Muscle of leg (tissue), 11 donors: ENCODE measurements around the gene LRRC28. TPM values are rescaled to one million over a fixed set of nuclear protein-coding genes. Genes with fewer than 3 reads are reported as not detected.
A peak's percentile ranks its signal among the peaks of the same experiment; 100 is the strongest.

Source experiments
- DNase-seq: peaks from one replicate; pipeline ENCODE4 v3.0.0; 2013
- H3K27ac ChIP-seq: one replicate; pipeline ENCODE4 v1.5.1; 2013; ENCODE audit warnings: mild to moderate bottlenecking, low read length, control low read depth
- H3K27me3 ChIP-seq: one replicate; pipeline ENCODE4 v1.6.1; 2013; ENCODE audit warnings: low read length; ENCODE audit not compliant: control insufficient read depth, insufficient read depth
- H3K36me3 ChIP-seq: one replicate; pipeline ENCODE4 v1.6.1; 2013; ENCODE audit warnings: low read length; ENCODE audit not compliant: control insufficient read depth, insufficient read depth
- H3K4me1 ChIP-seq: one replicate; pipeline ENCODE4 v1.6.1; 2013; ENCODE audit warnings: low read length; ENCODE audit not compliant: control insufficient read depth, insufficient read depth
- H3K4me3 ChIP-seq: one replicate; pipeline ENCODE4 v1.5.1; 2013; ENCODE audit warnings: low read length, control low read depth
- H3K9me3 ChIP-seq: replicated peaks from 2 replicates; pipeline ENCODE4 v1.6.1; 2013; ENCODE audit warnings: low read depth, low read length; ENCODE audit not compliant: control insufficient read depth
- WGBS: methylation state at CpG from one replicate; pipeline ENCODE4 v1.1.5; 2013; ENCODE audit warnings: missing lambda C conversion rate; ENCODE audit not compliant: insufficient coverage; 5-methylcytosine and 5-hydroxymethylcytosine counted together
- polyA plus RNA-seq, 8 donors: library from polyadenylated mRNA; unstranded; fragments of 120-200 nt; gene quantifications; one replicate each; pipeline versions ENCODE4 v1.2.1 to v1.2.3, GENCODE V29; 2013; ENCODE audit warnings: inconsistent platforms in 1 of 8, low replicate concordance in 1 of 8; ENCODE audit not compliant: insufficient read length in 8 of 8, insufficient read depth in 1 of 8
- total RNA-seq: library from RNA; stranded (reverse); fragments of 120-200 nt; gene quantifications from one replicate; pipeline ENCODE4 v1.2.4, GENCODE V29; 2013

Gene LRRC28
- total and polyA plus RNA-seq, 9 donors, result 12.4 to 19.8 (median 17.6) TPM

DNA sequence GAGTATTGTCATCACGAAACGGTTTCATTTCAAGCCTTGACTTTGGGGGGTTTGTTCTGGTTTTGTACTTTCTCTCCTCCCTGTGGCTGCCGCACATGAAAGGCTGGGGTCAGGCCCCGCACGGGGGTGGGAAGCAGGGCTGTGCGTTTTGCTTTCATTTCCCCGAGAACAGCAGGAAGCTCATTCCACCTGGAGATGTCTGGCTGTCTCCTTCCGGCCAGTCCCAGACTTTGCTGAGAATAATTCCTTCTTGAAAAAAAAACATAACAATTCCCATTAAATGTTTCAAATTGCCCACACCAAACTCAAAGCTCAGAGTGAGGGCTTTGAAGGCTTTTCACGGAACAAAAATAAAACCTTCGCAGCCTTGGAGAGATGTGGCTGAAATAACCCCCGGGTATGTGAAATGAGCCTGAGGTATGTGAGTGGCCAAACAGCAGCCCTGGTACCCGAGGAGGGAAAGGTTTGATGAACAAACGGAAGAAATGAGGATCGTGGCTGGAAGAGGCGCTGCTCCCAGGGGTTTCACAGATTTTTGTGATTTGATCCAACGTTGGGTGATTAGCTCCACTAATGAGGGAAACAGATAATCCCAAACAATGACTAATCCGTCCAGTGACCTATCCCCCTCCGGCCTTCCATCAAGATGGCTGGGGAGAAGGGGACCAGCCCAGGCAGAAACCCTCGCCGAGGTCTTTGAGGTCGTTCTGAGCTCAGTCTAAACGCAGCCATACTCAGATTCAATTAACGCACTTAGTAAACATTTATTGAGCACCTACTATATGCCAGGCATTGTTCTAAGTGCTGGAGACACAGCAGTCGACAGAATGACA lies 187.6 kb downstream of the LRRC28 start:
- WGBS, result 53% methylated on average over 12 of the region's 24 CpGs
- H3K4me3 ChIP-seq, result no peak overlapping the region
- peak; percentile 71 for DNase-seq
- peaks cover 13% of the 10 kb centered on the region for H3K27me3 ChIP-seq
- H3K27ac ChIP-seq, result peak overlapping the region; percentile 75
- no peaks in the 10 kb centered on the region for H3K36me3 ChIP-seq
- peaks cover 84% of the 10 kb centered on the region for H3K4me1 ChIP-seq
- no peaks in the 10 kb centered on the region for H3K9me3 ChIP-seq

DNA sequence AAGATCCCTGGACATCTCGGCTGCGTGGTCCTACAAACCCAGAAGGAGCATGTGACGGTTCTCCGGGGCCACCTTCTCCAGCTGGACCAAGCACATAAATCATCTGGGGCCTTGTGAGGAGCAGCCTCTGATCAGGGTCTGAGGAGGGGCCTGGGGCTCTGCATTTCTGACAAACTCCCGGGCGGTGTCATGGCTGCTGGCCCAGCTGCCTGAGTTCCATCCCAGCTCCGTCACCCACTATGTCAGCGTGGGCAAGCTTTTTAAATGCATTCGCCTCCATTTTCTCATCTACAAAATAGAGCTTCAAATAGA lies 188.2 kb downstream of the LRRC28 start:
- H3K4me3 ChIP-seq, result no peak overlapping the region
- H3K36me3 ChIP-seq, result no peaks in the 10 kb centered on the region
- no peak overlapping the region for H3K27ac ChIP-seq
- 88% methylated on average over 7 of the region's 9 CpGs for WGBS
- H3K9me3 ChIP-seq, result no peaks in the 10 kb centered on the region
- DNase-seq, result no peak
- peaks cover 10% of the 10 kb centered on the region for H3K27me3 ChIP-seq
- H3K4me1 ChIP-seq, result peaks cover 88% of the 10 kb centered on the region

DNA sequence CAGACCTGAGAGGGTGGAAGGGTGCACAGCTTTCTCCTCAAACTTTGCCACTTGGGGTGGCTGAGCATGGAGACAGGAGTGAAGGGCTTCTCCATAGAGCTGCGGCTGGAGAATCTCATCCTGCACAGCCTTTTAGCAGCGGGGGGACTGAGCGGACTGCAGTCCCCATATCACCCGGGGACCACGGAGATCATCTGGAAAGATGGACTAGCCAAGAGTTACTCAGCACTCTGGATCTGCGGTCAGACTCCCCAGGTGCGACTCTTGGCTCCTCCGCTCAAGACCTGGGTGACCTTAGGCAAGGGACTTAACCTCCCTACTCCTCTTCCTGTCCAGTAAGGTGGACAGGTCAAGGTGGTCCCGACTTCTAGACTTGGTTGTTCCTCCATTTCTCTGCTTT lies 188.7 kb downstream of the LRRC28 start:
- H3K4me1 ChIP-seq, result peaks cover 85% of the 10 kb centered on the region
- no peak overlapping the region for H3K27ac ChIP-seq
- no peaks in the 10 kb centered on the region for H3K36me3 ChIP-seq
- WGBS, result 78% methylated on average over 5 of the region's 9 CpGs
- peaks cover 5% of the 10 kb centered on the region for H3K27me3 ChIP-seq
- H3K9me3 ChIP-seq, result no peaks in the 10 kb centered on the region
- no peak overlapping the region for H3K4me3 ChIP-seq
- DNase-seq, result no peak

Other genes starting within 250 kb of the LRRC28 start
- 0.75 TPM for gene PGPEP1L, start 243.7 kb upstream of the LRRC28 start, total RNA-seq
- 1 to 10 TPM in 7 of 8 donors, under 1 TPM in 1; 0.96 to 3.0 (median 1.4) TPM for gene PGPEP1L, start 243.7 kb upstream of the LRRC28 start, polyA plus RNA-seq
- 43.8 TPM for gene SYNM, start 146.4 kb upstream of the LRRC28 start, total RNA-seq
- gene SYNM, start 146.4 kb upstream of the LRRC28 start, polyA plus RNA-seq, result 10 to 100 TPM; 29.4 to 66.6 (median 50.9) TPM
- gene TTC23, start 1.9 kb upstream of the LRRC28 start, total RNA-seq, result 17.7 TPM
- 10 to 100 TPM; 16.3 to 22.3 (median 19.1) TPM for gene TTC23, start 1.9 kb upstream of the LRRC28 start, polyA plus RNA-seq